ENCODE measurements around the gene ONECUT1.

Gene ONECUT1

DNA sequence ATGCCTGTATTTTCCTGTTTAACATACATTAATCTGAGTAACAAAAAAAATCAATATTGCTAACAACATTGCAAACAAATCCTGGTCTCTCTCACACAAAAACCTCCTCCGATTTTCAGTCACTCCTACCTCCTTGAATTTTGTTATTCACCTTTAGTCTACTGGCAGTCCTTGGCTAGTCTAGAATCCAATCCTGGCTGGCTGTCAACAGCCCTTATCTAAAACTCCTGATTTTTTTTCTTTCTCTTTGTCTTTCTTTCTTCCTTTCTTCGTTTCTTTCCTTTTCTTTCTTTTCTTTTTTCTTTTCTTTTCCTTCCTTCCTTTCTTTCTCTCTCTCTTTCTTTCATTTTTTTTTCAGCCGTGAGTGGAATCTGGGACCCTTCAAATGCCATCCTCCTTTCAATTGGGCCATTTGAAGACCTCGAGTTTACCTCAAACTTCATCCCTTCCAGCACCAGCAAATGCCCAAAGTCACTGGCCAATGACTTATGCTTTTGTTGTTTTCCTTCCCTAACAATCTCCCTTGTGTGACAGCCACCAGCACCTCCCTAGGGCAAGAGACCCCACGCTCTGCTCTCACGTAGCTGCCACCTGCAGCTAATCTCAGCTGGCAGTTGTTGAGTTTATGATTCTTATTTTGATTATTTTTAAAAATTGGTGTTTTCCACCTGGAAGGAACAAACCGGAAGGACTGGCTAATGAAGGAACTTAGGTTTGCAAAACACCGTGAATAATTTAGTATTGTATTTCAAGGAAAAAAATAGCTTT is 6.8 kb upstream of the ONECUT1 start:
- DNase-seq (ENCODE audit: low read depth in 3 of 3): no peak

- no peak for DNase-seq (ENCODE audit: low read depth in 3 of 3)
Observed at GRCh38 chr15:52796228-52796521, 6.0 kb upstream of the ONECUT1 start.

GRCh38 chr15:52795464-52796227 is 5.5 kb upstream of the ONECUT1 start:
- no peak for DNase-seq (ENCODE audit: low read depth in 3 of 3)

- no peak for DNase-seq (ENCODE audit: low read depth in 3 of 3)
Observed at GRCh38 chr15:52794665-52795463, 4.7 kb upstream of the ONECUT1 start.

GRCh38 chr15:52791776-52792175 is 1.6 kb upstream of the ONECUT1 start:
- no peak for DNase-seq (ENCODE audit: low read depth in 3 of 3)

- no peak for DNase-seq (ENCODE audit: low read depth in 3 of 3)
Observed at GRCh38 chr15:52790941-52791751, 1.0 kb upstream of the ONECUT1 start.

DNA sequence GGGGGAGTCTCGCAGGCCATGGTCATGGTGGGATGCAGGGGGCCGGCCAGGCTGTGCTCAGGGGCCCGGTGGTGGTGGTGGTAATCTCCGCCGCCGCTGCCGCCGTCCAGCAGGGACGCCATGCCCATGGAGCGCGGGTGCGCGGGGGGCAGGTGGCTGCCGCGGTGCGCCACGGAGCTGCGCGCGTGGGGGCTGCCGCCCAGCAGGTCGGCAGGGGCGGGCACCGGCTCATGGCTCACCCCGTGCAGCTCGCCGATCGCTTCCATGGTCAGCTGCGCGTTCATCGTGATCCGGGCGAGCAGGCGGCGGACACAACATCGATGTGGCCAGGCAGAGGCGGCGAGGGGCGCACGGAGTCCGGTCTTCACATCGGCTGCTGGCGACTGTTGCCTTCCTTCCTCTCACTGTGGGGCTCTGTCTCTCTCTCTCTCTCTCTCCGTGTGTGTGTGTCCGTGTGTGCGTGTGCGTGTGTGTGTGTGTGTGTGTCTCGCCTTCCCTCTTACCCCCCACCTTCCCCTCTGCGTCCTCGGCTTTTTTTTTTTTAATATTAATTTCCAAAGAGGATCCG is 451 bp downstream of the ONECUT1 start:
- DNase-seq (ENCODE audit: low read depth in 3 of 3): no peak

DNA sequence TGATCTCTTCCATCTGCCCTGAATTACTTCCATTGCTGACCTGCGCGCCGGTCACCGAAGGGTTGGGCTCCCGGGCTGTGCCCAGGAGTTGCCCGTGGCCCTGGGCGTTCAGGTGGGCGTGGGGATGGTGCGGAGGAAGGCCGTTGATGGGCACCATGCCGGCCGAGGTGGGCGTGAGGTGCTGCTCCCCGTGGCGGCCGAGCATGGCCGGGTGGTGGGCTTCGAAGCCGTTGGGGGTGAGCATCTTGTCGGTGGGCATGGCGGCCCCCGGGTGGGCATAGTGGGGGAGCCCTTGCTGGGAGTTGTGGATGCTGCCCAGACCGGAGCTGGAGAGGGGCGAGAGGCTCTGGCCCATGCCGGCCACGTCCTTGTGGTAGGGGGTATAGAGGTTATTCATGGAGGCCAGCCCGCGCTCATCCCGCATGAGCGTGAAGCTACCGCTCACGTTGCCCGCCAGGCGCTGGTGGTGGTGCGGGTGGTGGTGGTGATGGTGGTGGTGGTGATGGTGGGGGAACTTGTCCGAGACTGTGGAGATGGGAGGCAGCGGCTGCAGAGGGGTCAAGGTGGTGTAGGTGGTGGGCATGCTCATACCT is 1.0 kb downstream of the ONECUT1 start:
- DNase-seq (ENCODE audit: low read depth in 3 of 3): no peak

DNA sequence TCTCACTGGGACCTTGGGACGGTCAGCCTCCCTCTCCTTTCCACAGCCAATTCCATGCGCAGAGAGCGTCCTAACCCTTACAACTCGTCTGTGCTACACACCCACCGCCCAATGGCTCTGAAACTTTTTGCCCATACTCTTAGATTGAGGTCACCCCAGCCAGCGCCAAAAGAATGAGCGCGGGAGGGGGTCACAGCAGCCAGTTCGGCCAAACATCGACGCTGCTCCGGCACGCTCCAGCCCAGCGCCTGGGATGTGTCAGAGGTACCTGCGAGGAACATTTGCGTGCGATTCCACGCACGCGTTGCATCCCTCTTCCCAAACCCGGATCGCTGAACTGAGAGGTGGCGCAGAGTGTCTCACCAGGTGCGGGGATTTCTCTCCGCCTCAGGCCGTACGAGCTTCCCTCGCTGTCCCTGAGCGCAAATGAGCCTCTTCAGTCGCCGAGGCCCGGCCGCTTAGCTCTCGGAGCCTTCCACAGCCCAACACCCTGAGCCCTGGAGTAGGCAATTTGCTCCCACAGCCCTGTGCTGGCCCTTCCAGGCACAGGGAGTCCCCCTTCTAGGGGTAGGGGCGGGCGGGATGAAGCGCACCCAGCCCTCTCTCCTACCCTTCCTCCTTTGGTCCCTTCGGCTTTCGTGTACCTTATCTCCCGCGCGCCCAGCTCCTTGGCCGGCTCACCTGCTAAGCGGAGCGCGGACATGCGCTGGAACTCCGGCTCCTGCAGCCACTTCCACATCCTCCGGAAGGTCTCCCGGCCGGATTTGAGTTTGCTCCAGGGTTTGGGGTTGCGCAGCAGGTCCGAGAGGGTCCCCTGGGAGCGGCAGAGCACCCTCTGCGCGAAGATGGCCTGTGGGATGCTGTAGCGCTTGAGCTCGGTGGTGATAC is 1.8 kb downstream of the ONECUT1 start:
- no peak for DNase-seq (ENCODE audit: low read depth in 3 of 3)

DNA sequence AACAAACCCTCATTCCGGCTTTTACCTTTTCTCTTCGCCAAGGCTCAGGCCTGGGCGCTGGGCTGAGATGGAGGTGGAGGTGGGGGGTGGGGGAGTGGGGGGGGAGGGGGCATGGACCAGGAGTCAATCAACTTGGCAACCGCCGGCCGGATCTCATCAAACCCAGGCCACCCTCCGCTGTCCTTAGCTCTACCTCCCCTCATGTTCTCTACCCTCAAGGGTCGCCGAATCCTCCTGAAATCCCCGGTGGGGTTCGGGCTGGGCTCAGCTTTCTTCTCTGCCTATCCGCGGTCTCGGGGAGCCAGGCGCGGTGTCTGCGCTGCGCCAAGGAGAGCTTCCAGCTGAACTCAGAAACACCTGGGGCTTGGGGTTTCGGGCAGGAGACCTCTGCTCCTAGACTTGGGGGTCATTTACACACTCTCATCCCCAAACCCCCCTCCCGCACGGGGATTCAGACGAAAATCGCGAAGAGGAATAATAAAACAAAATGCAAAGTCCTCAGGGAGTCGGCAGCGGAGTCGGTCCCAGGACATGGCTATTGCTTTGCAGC is 2.5 kb downstream of the ONECUT1 start:
- DNase-seq (ENCODE audit: low read depth in 3 of 3): no peak

DNA sequence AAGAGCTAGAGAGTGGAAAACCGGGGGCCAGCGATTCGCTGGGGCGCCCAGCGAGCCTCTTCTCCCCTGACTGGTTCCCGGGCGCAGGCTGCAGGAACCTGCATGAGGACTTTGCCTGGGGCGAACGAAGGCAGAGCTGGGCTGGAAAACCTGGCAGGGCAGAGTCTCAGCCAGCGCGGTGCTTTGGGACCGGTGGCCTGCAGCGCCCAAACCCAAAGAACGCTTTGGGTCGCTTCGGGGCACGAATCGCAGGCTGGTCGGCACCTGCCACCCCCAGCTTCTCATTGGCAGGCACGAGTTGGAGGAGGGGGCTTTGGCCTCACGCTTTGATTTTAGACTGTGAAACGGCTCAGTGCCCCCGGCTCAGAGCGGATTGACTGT is 3.0 kb downstream of the ONECUT1 start:
- no peak for DNase-seq (ENCODE audit: low read depth in 3 of 3)

GRCh38 chr15:52786436-52787122 is 3.6 kb downstream of the ONECUT1 start:
- DNase-seq (ENCODE audit: low read depth in 3 of 3): no peak

DNA sequence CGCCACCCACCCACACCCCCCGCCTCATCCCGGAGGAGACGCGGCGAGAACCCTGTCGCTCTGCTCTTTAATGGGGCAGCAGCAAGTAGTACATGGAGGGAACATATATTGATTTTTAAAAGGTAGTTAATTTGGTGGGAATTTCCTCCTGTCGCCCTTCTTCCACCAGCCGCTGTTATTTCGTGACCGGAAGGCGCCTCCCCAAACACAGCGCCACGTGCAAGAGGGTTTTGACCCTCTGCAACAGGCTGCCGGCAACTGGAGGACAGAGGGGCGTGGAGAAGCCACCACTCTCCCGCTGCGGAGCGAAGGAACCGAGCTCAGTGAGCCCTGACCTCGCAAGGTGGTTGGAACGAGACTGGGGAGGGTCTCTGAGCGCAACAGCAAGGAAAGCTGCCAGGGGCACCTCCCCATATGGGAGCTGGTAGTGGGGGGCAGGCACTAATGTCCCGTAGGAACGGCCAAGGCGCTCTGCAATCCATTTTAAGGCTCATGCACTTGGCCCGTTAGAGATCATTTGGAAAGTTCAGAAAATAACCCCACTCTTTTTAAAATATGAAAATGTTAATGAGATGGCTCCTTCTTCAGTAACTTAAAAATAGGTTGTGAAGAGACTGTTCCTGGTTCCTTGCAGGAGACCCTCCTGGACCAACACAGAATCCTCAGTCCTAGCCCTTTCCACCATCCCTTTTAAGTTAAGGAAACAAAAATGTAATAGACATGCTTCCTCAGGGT is 4.3 kb downstream of the ONECUT1 start:
- no peak for DNase-seq (ENCODE audit: low read depth in 3 of 3)

GRCh38 chr15:52784799-52785671 is 5.1 kb downstream of the ONECUT1 start:
- no peak for DNase-seq (ENCODE audit: low read depth in 3 of 3)

GRCh38 chr15:52783929-52784798 is 6.0 kb downstream of the ONECUT1 start:
- DNase-seq (ENCODE audit: low read depth in 3 of 3): no peak

DNA sequence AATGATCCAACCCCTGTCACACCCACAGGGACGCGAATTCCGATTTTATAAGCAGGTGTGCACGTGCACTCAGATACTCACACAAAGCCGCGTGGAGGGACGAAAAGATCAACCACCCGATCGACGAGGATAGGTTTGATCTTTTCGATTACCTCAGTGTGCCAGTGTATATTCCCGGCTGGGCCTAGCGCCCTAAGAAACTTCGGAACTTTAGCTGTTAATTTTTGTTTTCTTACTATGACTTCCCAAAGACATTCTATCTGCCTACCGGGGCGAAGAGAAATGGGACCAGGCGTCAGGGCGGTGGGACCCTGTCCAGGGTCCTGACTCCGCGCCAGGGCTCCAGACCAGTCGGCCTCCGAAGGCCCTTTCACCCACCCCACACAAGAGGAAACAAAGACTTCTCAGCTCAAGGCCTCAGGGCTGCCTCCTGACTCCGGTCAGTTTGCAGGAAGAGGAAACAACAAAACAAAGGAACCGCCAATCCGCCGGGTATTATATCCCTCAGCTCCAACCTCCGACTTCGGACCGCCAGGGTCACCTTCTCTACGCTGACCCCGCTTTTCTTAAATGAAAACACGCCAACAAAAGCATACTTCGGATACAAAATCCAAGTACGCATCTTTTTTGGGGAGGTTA is 6.8 kb downstream of the ONECUT1 start:
- no peak for DNase-seq (ENCODE audit: low read depth in 3 of 3)

Data from stimulated activated CD4-positive, alpha-beta T cell treated with anti-CD3 and anti-CD28 coated beads, TNF-alpha, amount 100 ng/mL, for 48 hours (primary cell).